SIG-M5 treated with dmso at 0.1 percent for 504 hours (cell line): ENCODE data around the gene CEND1.

ENCODE experiments used
- DNase-seq: peaks from one replicate; lab custom pipeline; 2025; ENCODE audit not compliant: unreplicated experiment; lab: John Stamatoyannopoulos, UW

CEND1 gene

GRCh38 chr11:827897-828192 is 38.0 kb upstream of the CEND1 start, which contains the start of gene CRACR2B:
TSS of gene CRACR2B (plus strand) at chr11:827919. CDS start at chr11:828608, 689 bp downstream.
- no peak for DNase-seq

DNA sequence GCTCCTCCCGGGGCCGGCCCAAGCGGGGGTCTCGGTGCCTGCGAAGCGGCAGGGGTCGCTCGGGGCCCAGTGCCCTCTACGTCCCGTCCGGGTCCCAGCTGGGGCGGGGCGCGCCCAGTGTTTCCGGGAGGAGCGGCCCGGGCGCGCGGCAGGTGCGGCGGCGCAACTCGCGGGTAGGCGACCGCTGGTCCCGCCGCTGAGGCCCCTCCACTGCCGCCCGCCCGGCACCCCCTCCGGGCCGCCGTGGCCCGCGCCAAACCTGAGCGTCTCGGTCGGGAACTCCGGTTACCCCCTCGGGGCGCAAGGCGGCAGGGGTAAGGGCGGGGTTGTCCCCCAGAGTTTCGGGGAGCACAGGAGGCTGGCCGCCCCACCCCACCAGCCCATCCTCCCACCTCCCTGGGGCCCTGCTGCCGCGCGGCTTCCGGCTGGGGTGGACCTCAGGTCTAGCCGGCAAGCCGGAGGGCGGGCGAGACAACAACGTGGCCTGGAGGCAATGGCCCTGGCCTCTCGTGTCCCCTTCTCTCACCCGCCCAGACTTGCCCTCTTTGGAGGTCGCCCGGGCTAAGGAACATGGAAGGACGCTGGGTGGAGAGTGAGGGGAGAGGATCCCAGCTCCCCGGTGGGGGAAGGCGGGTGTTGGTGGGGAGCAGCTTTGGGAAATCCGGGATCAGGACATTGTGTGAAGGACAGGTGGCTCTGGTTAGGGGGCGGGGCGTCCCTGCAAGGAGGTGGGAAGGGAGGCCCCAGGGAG is 37.4 kb upstream of the CEND1 start:
- DNase-seq: no peak

- no peak for DNase-seq
Measured at GRCh38 chr11:826836-827145, 36.9 kb upstream of the CEND1 start.

- DNase-seq: no peak
Measured at GRCh38 chr11:826227-826621, 36.3 kb upstream of the CEND1 start.

- DNase-seq: no peak
Measured at GRCh38 chr11:825366-826226, 35.7 kb upstream of the CEND1 start.

- no peak for DNase-seq
Measured at GRCh38 chr11:824942-825341, 35.1 kb upstream of the CEND1 start.

DNA sequence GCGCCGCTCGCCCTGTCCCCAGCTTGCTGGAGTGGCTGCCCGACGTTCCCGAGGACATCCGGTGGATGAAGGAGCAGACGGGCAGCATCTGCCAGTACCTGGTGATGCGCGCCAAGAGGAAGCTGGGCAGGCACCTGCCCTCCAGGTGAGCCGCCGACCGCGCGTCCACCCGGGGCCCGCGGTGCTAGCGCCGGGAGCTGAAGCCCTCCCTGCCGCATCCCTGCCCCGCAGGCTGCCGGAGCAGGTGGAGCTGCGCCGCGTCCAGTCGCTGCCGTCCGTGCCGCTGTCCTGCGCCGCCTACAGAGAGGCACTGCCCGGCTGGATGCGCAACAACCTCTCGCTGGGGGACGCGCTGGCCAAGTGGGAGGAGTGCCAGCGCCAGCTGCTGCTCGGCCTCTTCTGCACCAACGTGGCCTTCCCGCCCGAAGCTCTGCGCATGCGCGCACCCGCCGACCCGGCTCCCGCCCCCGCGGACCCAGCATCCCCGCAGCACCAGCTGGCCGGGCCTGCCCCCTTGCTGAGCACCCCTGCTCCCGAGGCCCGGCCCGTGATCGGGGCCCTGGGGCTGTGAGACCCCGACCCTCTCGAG is 34.5 kb upstream of the CEND1 start:
- DNase-seq: no peak

GRCh38 chr11:823441-824291 is 33.8 kb upstream of the CEND1 start:
- no peak for DNase-seq

DNA sequence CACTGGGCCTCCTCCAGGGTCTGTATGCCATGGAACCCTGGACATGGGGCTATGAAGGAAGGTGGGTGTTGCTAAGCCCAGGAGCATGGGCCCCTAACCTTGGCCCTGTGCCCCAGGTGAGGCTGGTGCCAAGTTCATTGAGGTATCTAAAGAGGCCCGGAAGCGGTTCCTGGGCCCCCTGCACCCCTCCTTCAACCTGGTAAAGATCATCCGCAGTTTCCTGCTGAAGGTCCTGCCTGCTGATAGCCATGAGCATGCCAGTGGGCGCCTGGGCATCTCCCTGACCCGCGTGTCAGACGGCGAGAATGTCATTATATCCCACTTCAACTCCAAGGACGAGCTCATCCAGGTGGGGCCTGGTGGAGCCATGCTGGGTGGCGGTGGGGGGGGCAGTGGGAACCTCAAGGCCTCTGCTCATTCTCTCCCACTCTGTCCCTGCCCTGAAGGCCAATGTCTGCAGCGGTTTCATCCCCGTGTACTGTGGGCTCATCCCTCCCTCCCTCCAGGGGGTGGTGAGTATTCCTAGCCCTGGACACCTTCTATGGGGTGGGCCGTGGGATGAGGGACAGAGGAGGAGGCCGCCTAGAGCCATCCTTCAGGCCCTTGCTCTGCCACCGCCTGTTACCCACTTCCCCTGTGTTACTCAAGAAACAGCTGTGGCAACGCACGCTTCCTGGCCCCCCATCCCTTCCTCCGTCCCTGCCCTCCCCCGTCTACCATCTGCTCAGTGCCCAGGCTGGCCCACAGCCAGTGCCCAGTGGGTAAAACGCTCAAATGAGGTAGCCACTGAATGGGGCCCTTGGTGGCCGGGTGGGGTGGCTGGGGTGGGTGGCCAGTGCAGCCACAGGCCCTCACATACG is 31.9 kb upstream of the CEND1 start:
- no peak for DNase-seq

DNA sequence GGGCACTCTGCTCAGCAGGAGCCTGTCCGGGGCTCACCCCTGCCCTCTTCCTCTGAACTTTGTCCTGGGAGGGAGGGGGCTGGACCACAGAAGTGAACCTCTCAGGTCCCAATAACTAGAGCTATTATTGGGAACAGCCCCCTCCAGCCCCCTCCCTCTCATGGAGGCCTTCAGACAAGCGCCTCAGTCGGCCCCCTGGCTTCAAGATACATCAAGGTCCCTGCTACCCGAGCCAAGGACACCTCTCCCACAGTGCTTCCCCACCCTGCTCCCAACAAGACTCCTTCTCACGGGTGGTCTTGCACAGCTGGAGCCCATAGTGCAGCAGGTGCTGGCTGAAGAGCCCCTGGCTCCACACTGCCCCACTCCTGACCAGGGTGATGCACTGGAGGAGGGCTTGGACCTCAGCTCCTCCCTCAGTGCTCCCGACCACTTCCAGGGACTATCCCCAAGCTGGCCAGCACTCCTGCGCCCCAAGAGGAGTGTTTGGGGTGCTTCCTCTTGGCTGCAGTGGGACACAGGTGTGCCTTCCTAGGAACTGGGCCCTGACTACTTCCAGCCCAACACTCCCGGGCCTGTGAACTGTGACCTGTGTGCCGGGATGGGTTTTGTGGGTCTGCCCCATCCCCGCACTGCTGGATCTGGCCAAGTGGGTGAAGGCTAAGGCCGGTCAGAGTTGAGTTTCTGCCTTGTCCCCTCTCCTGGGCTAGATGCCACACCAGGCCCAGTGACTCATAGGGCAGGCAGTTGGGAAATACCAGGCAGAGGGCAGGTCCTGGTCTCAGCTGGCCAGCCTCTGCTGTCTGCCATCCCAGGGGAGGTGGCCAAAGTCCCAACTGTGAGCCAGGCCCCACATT is 31.0 kb upstream of the CEND1 start:
- DNase-seq: no peak

DNA sequence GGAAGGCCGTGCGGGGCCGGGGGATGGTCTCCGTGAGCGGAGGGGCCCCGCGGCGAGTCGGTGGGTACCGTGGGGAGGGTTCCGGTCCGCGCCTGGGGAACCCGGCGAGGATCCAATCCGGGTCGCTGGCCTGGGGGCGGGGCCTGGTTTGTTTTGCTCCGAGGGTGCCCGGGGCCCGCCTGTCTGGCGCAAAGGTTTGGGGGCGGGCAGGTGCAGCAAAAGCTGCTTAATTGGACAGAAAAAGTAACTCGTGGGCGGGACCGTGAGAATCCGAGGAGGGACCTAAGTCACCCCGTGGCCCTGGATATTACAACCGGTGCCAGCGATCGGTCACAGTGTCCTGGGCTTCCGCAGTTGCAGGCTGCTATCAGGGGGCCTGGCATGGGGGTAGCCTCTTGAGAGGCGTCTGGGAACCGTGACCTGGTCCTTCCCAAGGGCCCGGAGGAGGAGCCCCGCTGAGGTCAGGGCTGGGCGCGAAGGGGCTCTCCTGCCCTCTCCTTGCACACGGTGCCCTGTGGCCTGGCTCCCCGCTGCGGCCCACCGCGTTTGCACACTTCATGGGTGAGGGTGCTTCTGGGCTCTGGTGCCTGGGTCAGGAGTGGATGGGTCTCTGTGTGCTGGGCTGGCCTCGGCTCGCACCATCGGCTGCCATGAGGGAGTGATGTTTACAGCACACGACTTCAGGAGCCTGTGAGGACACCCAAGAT is 30.2 kb upstream of the CEND1 start:
- peak; percentile 84 for DNase-seq

GRCh38 chr11:819129-819931 is 29.4 kb upstream of the CEND1 start:
- DNase-seq: peak; percentile 82

GRCh38 chr11:818396-819128 is 28.7 kb upstream of the CEND1 start, which contains the start of gene PNPLA2:
TSS of gene PNPLA2 (plus strand) at chr11:818914. CDS start at chr11:819719, 805 bp downstream.
- no peak for DNase-seq

DNA sequence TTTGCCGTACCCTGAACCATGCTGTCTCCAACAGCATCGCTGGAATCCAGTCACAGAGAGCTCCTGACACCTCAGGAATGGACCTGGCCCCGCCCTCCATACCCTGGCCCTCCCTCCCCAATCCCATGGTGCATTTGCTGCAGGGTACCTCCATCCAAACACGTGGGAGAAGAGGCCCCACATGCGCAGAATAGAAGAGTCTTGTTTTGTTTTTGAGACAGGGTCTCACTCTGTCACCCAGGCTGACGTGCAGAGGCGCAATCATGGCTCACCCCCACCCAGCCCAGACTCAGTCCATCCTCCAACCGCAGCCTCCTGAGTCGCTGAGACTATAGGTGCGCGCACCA is 26.5 kb upstream of the CEND1 start:
- DNase-seq: no peak

DNA sequence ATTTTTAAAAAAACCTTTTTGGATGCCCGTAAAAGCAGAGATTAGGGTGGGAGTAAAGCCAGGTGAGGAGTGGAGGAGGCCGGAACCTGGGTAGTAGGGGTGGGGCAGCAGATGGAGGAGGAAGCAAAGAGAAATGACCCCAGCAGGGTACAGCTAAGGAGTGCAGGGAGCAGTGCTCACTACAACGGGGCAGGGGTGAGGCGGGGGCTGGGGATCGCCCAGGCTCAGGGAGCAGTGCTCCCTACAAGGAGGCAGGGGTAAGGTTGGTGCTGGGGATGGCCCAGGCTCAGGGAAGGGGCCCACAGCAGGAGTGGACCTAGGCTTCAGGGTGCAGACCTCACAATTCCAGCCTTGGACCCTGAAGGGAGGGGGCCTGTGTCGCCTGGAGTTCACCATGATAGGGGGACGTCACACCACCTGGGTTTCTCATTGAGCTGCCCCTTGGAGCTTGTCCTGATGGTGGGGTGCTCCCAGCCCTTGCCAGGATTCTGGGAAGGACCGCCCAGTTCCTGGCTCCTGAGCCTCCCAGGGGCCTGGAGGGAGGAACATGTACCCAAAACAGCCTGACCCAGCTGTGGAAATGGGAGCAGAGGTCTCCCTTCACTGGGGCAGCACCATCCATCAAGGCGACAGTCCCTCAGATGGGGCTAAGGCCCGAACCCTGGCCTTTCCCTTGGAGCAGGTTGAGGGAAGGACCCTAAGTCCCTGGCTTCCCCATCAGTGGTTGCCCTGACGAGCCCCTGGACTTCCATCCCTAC is 26.0 kb upstream of the CEND1 start:
- no peak for DNase-seq

DNA sequence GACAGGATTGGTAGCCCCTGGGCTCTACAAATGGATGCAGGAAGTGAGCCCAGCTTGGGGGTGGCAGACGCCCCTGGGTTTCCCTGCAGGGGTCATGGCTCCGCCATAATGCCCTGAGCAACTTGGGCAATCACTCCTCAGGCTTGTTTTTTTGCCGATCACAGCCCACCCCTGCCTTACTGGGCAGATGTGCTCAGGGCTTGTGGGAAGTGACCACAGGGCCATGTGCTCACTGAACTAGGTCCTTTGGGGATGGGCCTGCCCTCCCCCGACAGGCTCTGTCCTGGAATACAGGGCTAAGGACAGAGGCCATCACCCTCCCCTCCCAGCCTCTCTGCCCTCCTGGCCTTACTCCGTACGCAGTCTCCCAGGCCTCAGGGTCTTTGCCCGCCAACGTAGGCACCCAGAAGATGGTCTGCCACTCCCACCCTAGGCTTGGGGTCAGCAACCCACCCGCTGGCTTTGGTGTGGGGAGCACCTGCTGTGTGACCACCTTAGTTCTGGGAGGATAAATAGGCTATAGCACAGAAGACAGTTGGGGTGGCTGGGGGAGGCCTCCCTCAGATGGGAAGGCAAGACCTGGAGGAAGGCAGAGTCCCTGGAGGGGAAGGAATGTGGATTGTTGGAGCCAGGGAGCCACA is 23.7 kb upstream of the CEND1 start:
- no peak for DNase-seq
